Muscle of leg (tissue), 11 donors: ENCODE results near the gene CBY1. TPM values are rescaled to one million over a fixed set of nuclear protein-coding genes. Genes with fewer than 3 reads are reported as not detected.
"Not testable (repeated sequence)": the region's sequence is repeated elsewhere in the genome, so short reads cannot be mapped to it uniquely, and the experiment has no call there.

Experiments
- DNase-seq: peaks from one replicate; pipeline ENCODE4 v3.0.0; 2013
- H3K27ac ChIP-seq: one replicate; pipeline ENCODE4 v1.5.1; 2013; ENCODE audit warnings: mild to moderate bottlenecking, low read length, control low read depth
- H3K27me3 ChIP-seq: one replicate; pipeline ENCODE4 v1.6.1; 2013; ENCODE audit warnings: low read length; ENCODE audit not compliant: control insufficient read depth, insufficient read depth
- H3K36me3 ChIP-seq: one replicate; pipeline ENCODE4 v1.6.1; 2013; ENCODE audit warnings: low read length; ENCODE audit not compliant: control insufficient read depth, insufficient read depth
- H3K4me1 ChIP-seq: one replicate; pipeline ENCODE4 v1.6.1; 2013; ENCODE audit warnings: low read length; ENCODE audit not compliant: control insufficient read depth, insufficient read depth
- H3K4me3 ChIP-seq: one replicate; pipeline ENCODE4 v1.5.1; 2013; ENCODE audit warnings: low read length, control low read depth
- H3K9me3 ChIP-seq: replicated peaks from 2 replicates; pipeline ENCODE4 v1.6.1; 2013; ENCODE audit warnings: low read depth, low read length; ENCODE audit not compliant: control insufficient read depth
- WGBS: methylation state at CpG from one replicate; pipeline ENCODE4 v1.1.5; 2013; ENCODE audit warnings: missing lambda C conversion rate; ENCODE audit not compliant: insufficient coverage; 5-methylcytosine and 5-hydroxymethylcytosine counted together
- polyA plus RNA-seq, 8 donors: library from polyadenylated mRNA; unstranded; fragments of 120-200 nt; gene quantifications; one replicate each; pipeline versions ENCODE4 v1.2.1 to v1.2.3, GENCODE V29; 2013; ENCODE audit warnings: inconsistent platforms in 1 of 8, low replicate concordance in 1 of 8; ENCODE audit not compliant: insufficient read length in 8 of 8, insufficient read depth in 1 of 8
- total RNA-seq: library from RNA; stranded (reverse); fragments of 120-200 nt; gene quantifications from one replicate; pipeline ENCODE4 v1.2.4, GENCODE V29; 2013

The CBY1 gene
- total and polyA plus RNA-seq, 9 donors, result 19.8 to 43.7 (median 35.2) TPM

- no peaks in the 10 kb centered on the region for H3K27me3 ChIP-seq
- no peak overlapping the region for H3K4me3 ChIP-seq
- H3K9me3 ChIP-seq, result no peaks in the 10 kb centered on the region
- 96% methylated on average over 3 of the region's 13 CpGs for WGBS
- no peaks in the 10 kb centered on the region for H3K4me1 ChIP-seq
- no peak for DNase-seq
- no peaks in the 10 kb centered on the region for H3K36me3 ChIP-seq
- H3K27ac ChIP-seq, result no peak overlapping the region
These were observed 14.9 kb upstream of the CBY1 start for GRCh38 chr22:38641476-38642040.

GRCh38 chr22:38644245-38644644 is 12.2 kb upstream of the CBY1 start:
- H3K4me3 ChIP-seq, result not testable (repeated sequence)

GRCh38 chr22:38645430-38645829 is 11.0 kb upstream of the CBY1 start:
- Histone ChIP-seq H3K4me3 (no peak overlapping the region), H3K27ac (no peak overlapping the region), H3K36me3 (no peaks in the 10 kb centered on the region), H3K4me1 (no peaks in the 10 kb centered on the region), H3K9me3 (no peaks in the 10 kb centered on the region), H3K27me3 (no peaks in the 10 kb centered on the region)
- no peak for DNase-seq
- 100% methylated on average over 2 of the region's 6 CpGs for WGBS

More at GRCh38 chr22:38644245-38644644, 12.2 kb upstream of the CBY1 start:
- not testable (repeated sequence) for H3K27ac ChIP-seq, H3K36me3 ChIP-seq, H3K27me3 ChIP-seq, DNase-seq, H3K9me3 ChIP-seq, H3K4me1 ChIP-seq
- WGBS, result 90% methylated on average over 2 of the region's 5 CpGs

- Histone ChIP-seq H3K27ac (no peak overlapping the region), H3K36me3 (no peaks in the 10 kb centered on the region), H3K27me3 (no peaks in the 10 kb centered on the region), H3K9me3 (no peaks in the 10 kb centered on the region), H3K4me3 (no peak overlapping the region), H3K4me1 (no peaks in the 10 kb centered on the region)
- no peak for DNase-seq
- 75% methylated on average over 2 of the region's 5 CpGs for WGBS
These were observed 6.5 kb upstream of the CBY1 start for GRCh38 chr22:38649841-38650522.

- Histone ChIP-seq H3K36me3 (no peaks in the 10 kb centered on the region), H3K4me3 (no peak overlapping the region)
- DNase-seq, result no peak
These were observed 3.6 kb upstream of the CBY1 start for GRCh38 chr22:38652859-38653258.

GRCh38 chr22:38653741-38654140 is 2.7 kb upstream of the CBY1 start:
- Histone ChIP-seq H3K4me3 (no peak overlapping the region), H3K36me3 (no peaks in the 10 kb centered on the region), H3K27me3 (no peaks in the 10 kb centered on the region), H3K27ac (no peak overlapping the region), H3K9me3 (no peaks in the 10 kb centered on the region), H3K4me1 (peaks cover 12% of the 10 kb centered on the region)
- no peak for DNase-seq
- WGBS, result 97% methylated on average over 3 of the region's 8 CpGs

More at GRCh38 chr22:38652859-38653258, 3.6 kb upstream of the CBY1 start:
- Histone ChIP-seq H3K4me1 (peaks cover 12% of the 10 kb centered on the region), H3K27me3 (no peaks in the 10 kb centered on the region), H3K9me3 (no peaks in the 10 kb centered on the region), H3K27ac (no peak overlapping the region)

- Histone ChIP-seq H3K4me3 (peak overlapping the region; percentile 88), H3K36me3 (no peaks in the 10 kb centered on the region), H3K9me3 (no peaks in the 10 kb centered on the region), H3K27ac (peak overlapping the region; percentile 81), H3K4me1 (peaks cover 12% of the 10 kb centered on the region), H3K27me3 (no peaks in the 10 kb centered on the region)
- WGBS, result under 1% methylated on average over 19 of the region's 22 CpGs
- DNase-seq, result no peak
These were observed 751 bp upstream of the CBY1 start for GRCh38 chr22:38655519-38656255.

- Histone ChIP-seq H3K36me3 (no peaks in the 10 kb centered on the region), H3K9me3 (no peaks in the 10 kb centered on the region), H3K4me3 (peak overlapping the region; percentile 88), H3K4me1 (peaks cover 12% of the 10 kb centered on the region), H3K27me3 (no peaks in the 10 kb centered on the region), H3K27ac (peak overlapping the region; percentile 81)
- DNase-seq, result peak; percentile 25
- WGBS, result 22% methylated on average over 7 of the region's 16 CpGs
These were observed 839 bp downstream of the CBY1 start for GRCh38 chr22:38657045-38657909.

GRCh38 chr22:38674888-38675287 is 18.4 kb downstream of the CBY1 start:
- Histone ChIP-seq H3K27me3 (no peaks in the 10 kb centered on the region), H3K9me3 (no peaks in the 10 kb centered on the region), H3K4me3 (no peak overlapping the region), H3K4me1 (no peaks in the 10 kb centered on the region), H3K27ac (no peak overlapping the region), H3K36me3 (peaks cover 34% of the 10 kb centered on the region)
- no peak for DNase-seq
- 79% methylated on average over 3 of the region's 5 CpGs for WGBS

- Histone ChIP-seq H3K9me3 (no peaks in the 10 kb centered on the region), H3K27me3 (no peaks in the 10 kb centered on the region), H3K36me3 (peaks cover 31% of the 10 kb centered on the region), H3K4me1 (no peaks in the 10 kb centered on the region), H3K4me3 (no peak overlapping the region), H3K27ac (no peak overlapping the region)
- 90% methylated on average over 3 of the region's 3 CpGs for whole genome bisulfite sequencing
- no peak for DNase-seq
These were observed 19.4 kb downstream of the CBY1 start for GRCh38 chr22:38675833-38676232.
